OCI-M1 (cell line): ENCODE data around the gene ABTB1.

Experiments used
- DNase-seq: peaks from one replicate; lab custom pipeline; 2025; lab: John Stamatoyannopoulos, UW

The ABTB1 gene

DNA sequence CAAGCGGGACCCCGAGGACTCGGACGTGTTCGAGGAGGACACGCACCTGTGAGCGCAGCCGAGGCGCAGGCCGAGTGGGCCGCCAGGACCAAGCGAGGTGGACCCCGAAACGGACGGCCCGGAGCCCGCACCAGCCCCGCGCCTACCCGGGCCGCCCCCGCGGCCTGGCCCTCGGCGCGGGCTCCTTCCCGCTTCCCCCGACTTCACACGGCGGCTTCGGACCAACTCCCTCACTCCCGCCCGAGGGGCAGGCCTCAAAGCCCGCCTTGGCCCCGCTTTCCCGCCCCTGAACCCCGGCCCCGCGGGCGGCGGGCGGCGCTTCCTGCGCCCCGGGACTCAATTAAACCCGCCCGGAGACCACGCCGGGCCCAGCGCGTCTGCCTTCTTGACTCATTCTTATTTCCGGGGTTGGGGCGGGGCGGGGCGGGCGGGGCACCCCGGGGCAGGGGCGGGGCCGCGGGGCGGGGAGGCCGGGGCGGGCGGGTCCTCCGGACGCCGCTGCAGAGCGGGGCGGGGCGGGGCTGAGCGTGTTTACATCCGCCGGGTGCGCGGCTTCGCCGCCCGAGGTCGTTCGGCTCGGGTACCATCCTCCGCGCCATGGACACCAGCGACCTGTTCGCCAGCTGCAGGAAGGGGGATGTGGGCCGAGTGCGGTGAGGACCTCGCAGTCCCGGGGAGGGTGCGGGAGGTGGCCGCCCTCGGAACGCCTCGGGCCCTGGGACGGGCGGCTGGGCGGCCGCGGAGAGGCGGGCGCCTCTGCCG, at the start of gene ABTB1:
TSS of gene ABTB1 (plus strand) at position 524 of the 762 bp plus-strand sequence. CDS start at position 598, 74 bp downstream.
- DNase-seq = peak; percentile 77

DNA sequence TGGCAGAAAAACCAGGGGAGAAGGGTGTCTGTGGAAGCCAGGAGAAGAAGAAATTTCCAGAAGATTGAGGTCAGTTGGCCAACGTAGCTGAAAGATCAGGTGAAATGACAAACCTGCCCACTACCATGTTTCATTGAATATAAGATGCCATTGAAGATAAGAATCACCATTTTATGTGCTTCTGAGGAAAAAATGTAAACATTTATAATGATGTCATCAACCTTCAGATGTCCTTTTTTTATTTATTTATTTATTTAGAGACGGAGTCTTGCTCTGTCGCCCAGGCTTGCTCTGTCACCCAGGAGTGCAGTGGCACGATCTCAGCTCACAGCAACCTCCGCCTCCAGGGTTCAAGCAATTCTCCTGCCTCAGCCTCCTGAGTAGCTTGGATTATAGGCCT, 48.7 kb upstream of the ABTB1 start:
- DNase-seq = no peak

DNA sequence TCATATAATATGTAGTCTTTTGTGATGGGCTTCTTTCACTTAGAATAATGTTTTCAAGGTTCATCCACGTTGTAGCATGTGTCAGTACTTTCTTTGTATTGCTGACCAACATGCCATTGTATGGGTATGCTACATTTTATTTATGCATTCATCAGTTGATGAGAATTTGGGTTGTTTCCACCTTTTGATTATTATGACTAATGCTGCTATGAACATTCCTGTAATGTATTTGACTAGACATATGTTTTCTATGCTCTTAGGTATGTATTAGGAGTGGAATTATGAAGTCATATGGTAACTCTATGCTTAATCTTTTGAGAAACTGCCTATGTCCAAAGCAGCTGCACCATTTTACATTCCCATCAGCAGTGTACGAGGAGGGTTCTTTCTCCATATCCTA, 46.9 kb upstream of the ABTB1 start:
- no peak for DNase-seq

DNA sequence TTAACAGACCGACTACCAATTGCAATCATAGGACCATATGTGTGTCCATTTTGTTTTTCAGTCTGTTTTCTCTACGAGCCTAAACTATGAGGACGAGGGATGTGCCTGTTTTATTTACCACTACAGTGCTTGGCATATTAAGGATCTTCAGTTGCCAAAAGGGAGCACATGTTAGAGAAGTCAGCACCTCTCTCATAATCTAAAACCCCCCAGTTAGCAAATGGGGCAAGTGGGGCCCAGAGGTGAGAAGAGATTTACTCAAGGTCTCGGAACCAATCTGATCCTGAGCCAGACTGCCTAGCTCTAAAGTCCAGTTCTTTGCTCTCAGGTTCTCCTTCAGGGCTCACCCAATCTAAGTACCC, 44.3 kb upstream of the ABTB1 start:
- DNase-seq = no peak

DNA sequence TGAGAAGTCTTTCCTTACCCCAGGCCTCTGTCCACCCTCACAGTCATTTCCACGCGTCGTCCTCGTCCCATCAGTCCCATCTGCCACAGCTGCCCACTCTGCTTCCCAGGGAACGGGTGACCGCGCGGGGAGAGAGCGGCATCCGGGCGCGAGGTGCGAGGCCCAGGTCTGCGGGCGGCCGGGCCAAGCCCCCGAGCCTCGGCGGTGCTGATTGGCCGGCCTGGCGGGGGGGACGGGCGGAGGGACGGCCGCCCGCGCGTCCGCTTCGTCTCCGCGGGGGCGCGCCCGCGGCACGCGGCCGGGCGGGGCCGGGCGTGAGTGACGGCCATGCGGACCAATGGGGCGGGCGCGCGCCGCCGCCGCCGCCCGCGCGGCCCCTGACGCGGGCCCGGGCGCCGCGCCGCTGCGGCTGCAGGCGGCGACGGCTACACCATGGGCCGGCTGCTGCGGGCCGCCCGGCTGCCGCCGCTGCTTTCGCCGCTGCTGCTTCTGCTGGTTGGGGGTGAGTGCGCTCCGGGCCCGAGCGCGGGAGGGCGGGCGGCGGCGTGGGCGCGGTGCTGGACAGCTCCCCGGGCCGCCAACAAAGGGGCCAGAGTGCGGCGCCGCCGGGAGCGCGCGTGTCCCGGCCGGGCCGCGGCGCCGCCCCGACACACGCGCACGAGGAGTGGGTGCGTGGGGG, 43.8 kb upstream of the ABTB1 start, which contains the start of gene PODXL2:
TSS of gene PODXL2 (plus strand) at position 398 of the 679 bp plus-strand sequence. CDS start at position 433, 35 bp downstream.
- no peak for DNase-seq

DNA sequence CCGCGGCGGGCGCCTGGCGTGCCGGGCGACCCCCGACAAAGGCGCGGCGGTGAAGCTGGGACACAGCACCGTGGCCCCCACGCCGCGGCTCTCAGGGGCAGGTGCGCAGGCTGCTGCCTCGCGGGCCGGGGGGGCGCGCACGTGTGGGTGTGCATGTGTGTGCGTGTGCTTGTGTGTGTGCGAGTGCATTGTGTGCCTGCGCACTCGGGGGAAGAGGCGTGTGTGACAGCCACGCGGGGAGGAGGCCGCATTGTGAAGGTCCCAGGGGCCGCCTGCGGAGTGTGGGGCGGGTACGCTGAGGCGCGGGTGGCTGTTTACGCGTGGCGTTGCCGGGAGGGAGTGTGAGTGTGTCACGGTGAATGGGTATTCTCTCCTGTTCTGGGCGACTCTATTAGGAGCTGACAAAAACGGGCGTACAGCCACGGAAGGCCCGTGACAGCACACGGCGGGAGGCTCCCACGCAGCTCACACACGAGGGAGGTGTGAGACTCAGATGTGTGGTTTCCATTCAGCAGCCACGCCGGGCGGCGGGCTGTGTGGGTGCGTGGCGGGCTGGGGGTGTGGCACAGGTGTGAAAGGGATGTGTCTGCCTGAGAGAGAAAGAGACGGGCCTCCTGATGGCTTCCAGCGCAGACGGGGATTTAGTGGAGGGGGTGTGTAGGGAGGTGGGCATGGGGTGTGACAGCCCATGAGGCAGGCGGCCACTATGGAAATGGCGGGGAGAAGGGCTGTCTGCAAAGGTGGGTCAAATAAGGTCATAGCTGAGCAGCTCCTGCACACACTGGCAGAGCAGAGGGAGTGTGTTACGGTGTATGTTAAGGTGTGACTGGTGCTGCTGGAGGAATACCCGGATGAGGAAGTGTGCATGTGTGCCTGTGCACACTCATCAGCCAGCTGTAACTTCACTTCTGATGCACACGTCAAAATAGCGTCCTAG, 43.0 kb upstream of the ABTB1 start:
- no peak for DNase-seq

DNA sequence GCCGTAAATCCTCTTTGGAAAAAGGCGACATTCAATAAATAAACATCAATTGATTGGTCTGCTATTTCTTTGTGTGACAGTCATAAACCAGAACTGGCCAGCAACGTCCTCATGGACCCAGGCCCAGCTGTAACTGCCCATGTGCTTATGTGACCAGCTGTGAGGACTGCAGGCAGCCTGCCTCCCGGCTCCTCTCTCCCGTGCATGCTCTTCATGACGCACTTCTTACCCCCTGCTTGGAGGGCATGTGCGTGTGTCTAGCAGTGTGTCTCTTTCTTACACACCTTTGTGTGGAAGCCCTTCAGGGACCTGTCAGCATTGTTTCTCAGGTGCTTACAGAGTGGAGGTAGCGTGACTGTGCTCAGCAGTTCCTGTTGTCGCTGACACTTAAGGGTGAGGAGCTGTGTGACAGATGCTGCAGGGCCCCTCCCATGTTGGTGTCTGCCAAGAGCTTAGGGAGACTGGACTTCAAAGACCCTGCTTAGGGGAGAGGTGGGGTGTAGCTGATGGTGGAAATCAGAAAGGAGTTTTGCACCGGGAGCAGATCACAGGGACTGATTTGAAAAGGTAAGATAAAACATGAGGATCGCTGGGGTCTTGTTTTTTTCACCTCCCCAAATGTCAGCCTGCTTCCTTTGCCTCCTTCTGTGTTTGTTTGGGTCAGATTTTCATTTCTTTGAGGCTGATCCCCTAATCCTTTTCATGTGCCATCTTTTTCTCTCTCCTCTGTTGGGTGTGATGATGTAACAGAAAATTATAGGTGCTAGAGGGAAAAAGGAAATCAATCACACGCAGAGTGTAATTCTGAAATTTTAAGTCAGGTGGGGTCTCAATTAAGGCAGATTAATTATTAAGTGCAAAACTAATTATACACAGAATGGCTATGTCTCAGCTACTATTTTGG, 41.7 kb upstream of the ABTB1 start:
- no peak for DNase-seq

DNA sequence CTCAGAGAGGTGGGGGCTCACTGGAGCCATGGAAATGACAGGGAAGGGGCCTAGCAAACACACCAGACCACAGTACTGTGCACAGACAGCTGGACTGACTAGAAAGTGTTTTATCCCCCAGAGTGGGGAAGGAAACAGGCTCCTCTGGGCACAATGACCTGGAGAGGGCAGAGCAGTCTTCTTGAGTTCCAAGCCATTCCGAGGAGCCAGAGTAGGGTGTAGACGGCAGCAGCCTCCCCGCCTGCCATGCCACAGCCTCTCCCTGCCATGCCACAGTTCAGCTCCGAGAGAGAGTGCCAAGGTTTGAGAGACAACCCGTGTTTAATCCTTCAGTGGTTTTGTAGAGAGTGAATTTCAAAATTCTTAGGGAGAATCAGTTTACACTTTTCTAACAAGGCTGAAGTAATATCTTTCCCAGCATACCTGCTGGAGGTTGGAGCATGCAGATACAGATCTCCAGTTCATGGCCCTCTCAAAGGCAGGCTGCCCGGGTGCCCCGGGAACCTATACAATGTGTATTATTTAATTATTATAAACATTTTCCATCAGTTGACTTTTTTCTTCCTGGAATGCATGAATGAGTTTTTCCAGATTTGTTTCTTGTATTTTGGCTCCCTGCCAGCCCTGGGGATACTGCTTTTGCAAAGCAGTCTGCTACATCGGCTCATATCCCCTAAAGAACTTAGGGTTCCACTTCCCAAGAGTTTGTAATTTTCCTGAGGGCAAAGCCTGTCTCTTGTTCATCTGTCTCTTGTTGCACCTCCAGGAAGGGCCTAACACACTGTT, 40.5 kb upstream of the ABTB1 start:
- no peak for DNase-seq

DNA sequence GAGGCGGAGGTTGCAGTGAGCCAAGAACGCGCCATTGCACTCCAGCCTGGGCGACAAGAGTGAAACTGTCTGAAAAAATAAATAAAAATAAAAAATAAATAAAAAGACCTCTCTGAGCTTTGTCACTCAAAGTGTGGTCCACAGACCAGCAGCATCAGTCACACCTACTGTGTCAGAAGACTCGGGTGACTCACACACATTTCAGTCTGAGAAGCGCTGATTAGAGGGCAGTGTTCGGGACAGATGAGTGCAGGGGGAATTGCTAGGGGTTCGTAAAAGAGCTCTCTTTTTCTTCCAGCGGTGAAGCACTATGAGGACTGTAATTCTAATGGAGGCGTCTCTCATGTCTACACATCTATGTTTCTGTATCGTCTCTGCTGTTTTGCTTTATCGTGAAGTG, 38.1 kb upstream of the ABTB1 start:
- no peak for DNase-seq

DNA sequence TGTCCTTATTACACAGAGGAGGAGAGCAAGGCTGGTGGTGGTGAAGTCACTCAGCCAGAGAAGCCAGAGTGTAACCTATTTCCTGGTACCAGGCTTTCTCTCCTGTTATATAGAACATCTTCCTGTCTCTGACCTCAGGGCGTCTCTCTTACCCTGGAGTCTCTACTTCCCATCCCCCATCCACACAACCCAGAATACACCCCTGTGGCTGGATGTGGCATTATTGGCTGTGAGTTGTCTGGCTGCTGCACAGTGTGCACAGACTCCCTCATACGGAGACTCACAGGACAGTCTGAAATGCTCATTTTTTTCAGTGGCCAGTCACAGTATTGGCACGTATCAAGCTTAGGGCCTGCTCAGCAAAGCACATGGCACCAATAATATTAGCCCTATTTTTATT, 35.2 kb upstream of the ABTB1 start:
- peak; percentile 33 for DNase-seq

DNA sequence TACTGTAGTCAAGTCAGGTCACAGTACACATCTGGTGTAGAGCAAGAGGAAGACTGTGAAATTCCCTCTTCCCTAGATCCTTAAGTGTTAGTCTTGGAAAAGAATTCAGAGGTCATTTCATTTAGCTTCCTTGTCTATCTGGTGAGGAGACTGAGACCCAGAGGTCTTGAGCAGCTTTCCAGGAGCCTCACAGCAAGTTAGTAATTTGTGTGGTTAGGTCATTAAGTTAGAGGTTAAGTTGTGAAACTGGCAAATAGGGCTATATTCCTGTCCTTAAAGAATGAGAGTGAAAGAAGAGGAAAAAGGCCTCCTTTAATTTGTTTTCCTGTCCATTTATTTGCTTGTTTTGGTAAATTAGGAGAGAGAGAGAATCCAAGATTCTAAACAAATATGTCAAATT, 34.8 kb upstream of the ABTB1 start:
- no peak for DNase-seq

DNA sequence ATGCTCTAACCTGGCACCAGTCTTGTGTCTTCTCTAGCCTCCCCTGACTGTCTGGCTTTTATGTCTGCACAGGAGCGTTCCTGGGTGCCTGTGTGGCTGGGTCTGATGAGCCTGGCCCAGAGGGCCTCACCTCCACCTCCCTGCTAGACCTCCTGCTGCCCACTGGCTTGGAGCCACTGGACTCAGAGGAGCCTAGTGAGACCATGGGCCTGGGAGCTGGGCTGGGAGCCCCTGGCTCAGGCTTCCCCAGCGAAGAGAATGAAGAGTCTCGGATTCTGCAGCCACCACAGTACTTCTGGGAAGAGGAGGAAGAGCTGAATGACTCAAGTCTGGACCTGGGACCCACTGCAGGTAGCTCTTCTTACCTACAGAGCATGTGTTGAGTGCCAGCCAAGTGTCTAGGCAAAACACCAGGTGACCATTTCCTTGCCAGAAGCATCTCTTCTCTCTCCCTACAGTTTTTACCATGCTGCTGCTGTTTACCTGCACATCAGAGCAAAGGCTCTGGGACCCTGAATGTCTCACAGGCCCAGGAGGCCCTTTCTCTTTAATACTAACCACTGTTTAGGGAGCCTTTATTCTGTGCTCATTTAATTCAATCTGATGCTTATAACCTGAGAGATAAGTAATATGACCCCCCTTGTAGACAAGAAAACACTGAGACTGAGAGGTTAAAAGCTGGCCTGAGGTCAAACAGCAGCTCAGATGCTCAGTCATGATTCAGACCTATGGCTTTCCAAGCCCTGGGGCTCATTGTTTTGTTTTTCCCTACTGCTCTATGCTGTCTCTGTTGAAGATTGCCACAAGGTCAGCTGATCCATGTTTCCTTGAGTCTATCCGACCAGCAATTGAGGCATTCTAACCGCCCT, 33.3 kb upstream of the ABTB1 start:
- DNase-seq = no peak

DNA sequence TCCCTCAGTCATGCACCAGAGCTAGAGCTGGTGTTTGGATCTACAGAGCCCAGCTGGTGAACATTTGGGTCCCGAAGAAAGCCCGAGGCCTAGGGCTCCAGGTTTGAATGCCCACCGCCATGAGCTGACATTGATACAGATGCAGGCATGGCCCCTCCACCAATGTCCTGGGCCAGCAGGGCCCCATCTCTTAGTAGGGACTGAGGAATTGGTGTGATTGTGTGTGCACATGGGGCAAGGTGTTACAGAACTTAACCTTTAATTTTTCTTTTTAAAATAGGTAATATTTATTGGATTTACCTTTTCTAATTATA, 32.8 kb upstream of the ABTB1 start:
- no peak for DNase-seq

DNA sequence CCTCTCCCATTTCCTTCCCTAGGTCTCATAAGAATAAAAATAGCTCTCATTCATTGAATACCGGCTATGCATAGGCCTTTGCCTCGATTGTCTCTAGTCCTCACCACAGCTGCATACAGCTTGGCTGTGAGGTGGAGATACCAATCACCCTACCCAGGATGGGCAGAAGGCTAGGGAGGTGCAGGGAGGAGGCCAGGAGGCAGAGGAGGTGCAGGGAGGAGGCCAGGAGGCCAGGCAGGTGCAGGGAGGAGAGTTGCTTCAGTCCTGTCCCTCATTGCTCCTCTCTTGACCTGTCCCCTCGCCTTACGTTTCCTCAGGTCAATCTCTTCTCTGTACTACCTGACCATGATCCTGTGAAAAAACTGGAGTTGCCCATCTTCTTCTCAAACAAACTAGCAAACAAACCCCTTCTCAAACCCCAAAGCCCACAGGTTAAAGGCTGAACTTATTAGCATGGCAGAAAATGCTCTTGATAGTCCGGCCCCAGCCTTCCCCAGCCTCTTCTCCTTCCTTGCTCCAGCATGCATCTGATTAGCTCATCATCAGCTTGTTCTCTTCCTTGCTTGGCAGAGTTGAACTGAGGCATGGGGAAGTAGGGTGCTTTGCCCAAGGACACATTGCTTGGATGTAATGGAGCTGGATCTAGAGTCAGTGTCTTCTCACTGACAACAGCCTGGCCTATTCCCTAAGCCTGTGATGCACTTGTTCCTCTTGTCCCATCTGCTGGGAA, 27.9 kb upstream of the ABTB1 start:
- DNase-seq = no peak

DNA sequence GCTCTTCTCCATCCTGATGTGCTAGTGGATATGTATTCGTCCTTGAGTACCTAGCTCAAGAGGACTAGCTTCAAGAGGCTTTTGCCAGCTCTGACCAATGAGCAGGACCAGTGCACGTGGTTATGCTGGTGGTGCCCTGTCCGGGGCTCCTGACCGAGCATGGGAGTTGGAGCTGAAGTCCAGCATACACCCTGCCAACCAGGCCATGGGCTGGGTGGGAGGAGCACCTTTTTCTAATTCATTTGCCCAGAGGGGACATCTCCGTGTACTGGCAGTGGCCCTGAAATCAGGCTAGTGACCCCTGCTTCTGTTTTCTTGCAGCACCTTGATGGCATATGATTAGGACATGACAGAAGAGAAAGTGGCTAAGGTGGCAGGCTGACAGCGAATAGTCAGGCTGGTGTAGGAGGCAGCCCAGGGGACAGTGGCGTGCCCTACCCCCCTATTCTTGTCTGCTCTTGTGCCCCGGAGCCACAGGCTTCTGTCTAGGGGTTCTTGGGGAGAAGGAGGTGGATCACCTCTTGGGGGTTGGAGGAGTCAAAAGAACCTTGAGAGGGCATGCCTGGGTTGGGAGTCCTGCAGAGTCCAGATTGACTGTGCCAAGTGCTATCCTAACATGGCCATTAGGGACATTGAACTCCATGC, 27.3 kb upstream of the ABTB1 start:
- no peak for DNase-seq

DNA sequence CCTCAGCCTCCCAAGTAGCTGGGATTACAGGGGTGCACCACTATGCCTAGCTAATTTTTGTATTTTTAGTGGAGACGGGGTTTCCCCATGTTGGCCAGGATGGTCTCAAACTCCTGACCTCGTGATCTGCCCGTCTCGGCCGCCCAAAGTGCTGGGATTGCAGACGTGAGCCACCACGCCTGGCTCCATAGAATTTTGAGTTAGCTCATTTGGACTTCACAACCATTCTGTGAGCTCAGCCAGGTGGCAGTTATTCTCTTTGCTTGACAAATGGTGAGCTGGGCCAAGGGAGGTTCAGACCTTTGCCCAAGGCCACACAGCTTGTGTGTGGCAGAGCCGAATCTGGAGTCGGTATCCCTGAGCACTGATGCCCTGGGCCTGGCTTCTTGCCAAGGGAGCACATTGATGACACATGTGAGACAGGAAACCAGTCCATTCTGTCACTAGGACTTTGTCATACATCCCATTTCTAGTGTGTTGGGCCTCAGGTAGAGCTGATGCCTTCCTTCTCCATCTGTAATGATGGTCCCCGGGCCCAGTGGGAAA, 26.2 kb upstream of the ABTB1 start:
- no peak for DNase-seq

DNA sequence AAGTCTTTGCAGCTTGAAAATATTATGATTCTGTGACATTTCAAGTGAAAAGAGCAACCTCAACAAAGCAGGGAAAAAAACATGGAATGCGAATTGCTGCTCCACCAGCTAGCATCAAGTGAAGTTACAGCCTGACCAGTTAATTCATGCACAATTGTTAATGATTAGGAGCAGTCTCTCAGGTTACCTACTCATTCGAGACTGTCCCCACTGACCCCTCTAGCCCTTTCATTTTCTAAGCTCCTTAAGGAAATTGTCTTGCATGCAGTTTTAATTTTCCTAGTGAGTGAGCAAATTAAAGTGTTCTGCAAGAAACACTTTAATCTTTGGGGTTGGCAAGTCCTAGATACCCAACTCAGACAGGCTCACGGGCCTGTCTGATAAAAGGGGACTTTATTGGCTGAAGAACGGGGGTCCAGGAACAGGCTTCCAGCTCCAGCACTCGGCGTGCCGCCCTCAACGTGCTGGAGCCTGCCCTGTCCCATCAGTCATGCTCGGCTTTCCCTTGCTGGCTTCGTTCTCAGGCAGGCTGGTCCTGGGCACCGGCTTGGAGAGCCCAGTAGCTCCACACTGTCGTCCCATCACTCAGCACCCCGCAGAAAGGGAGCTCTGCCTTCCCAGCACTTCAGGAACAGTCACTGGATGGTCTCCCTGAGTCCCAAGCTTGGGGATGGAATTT, 25.4 kb upstream of the ABTB1 start:
- no peak for DNase-seq

DNA sequence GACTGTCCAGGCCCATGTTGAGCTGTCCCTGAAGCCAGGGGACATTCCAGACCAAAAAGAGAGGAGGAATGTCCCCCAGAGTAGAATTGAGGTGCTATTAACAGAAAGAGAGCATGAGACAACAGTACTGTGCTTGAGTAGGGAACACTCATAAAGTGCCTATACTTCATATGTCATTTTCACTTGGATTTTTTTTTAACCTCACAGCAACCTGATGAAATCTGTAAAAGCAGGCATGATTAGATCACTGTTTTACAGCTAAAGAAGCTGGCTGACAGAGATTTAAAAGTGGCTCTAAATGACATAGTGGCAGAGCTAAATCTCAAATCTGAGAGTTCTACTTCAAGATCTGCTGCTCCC, 24.9 kb upstream of the ABTB1 start:
- DNase-seq = no peak
